AG04449 (cell line): ENCODE measurements around the gene CNTN6.

Experiments used
- CTCF ChIA-PET: fragments of 350-600 bp; formaldehyde crosslinking; extraction: SDS; loops from one replicate; lab custom pipeline; 2021; ENCODE audit warnings: antibody characterized with exemption; lab: Yijun Ruan, JAX
- POLR2A ChIA-PET: fragments of 400-600, 350-600 bp; formaldehyde crosslinking; extraction: SDS; loops from one replicate; lab custom pipeline; 2020; ENCODE audit warnings: antibody characterized with exemption, inconsistent platforms; lab: Yijun Ruan, JAX
- DNase-seq: peaks from one replicate; pipeline ENCODE4 v3.0.0-alpha.2; 2010; ENCODE audit warnings: low read depth, low spot score
- H3K4me3 ChIP-seq: 2 replicates; pipeline ENCODE4 v1.5.1; 2011; ENCODE audit warnings: low read depth, mild to moderate bottlenecking, control low read depth, low read length
- CTCF ChIP-seq: IDR thresholded peaks from one replicate; pipeline ENCODE4 v1.5.1; 2011; ENCODE audit warnings: mild to moderate bottlenecking, moderate library complexity, low read length, control low read depth, inconsistent platforms; ENCODE audit not compliant: insufficient read depth; ENCODE audit errors: missing control alignments

Gene CNTN6

GRCh38 chr3:1444195-1444594 lies 351.4 kb downstream of the CNTN6 start:
- POLR2A ChIA-PET, result no interaction called here
- no peak for DNase-seq
- no peak overlapping the region for H3K4me3 ChIP-seq
- TF ChIP-seq CTCF, result no peak
- CTCF ChIA-PET, result no interaction called here

GRCh38 chr3:1446531-1446930 lies 353.7 kb downstream of the CNTN6 start:
- no peak for DNase-seq
- POLR2A ChIA-PET, result no interaction called here
- no peak overlapping the region for H3K4me3 ChIP-seq
- TF ChIP-seq CTCF, result no peak
- CTCF ChIA-PET, result no interaction called here

GRCh38 chr3:1447452-1447851 lies 354.6 kb downstream of the CNTN6 start:
- no peak overlapping the region for H3K4me3 ChIP-seq
- TF ChIP-seq CTCF, result no peak
- POLR2A ChIA-PET, result no interaction called here
- CTCF ChIA-PET, result no interaction called here
- DNase-seq, result no peak

GRCh38 chr3:1448443-1448842 lies 355.6 kb downstream of the CNTN6 start:
- H3K4me3 ChIP-seq, result no peak overlapping the region
- ChIA-PET CTCF (no interaction called here), POLR2A (no interaction called here)
- TF ChIP-seq CTCF, result no peak
- no peak for DNase-seq
